H9 (cell line): Measurements from ENCODE around the gene ADCY1. TPM values are rescaled to one million over a fixed set of nuclear protein-coding genes. Genes with fewer than 3 reads are reported as not detected.

ENCODE experiments used
- DNase-seq: peaks from one replicate; pipeline ENCODE4 v3.0.0-alpha.2; 2017
- H2AFZ ChIP-seq: one replicate; pipeline ENCODE4 v1.6.1; 2013; ENCODE audit warnings: mild to moderate bottlenecking, low read length, control low read depth, moderate library complexity
- H2AK5ac ChIP-seq: 2 replicates; pipeline ENCODE4 v1.6.1; 2013; ENCODE audit warnings: low read length, control low read depth, mixed read lengths; ENCODE audit not compliant: insufficient read length
- H2BK120ac ChIP-seq: one replicate; pipeline ENCODE4 v1.6.1; 2013; ENCODE audit warnings: low read depth, mild to moderate bottlenecking, low read length, control low read depth, inconsistent platforms; ENCODE audit not compliant: poor library complexity, severe bottlenecking
- H2BK12ac ChIP-seq: 2 replicates; pipeline ENCODE4 v1.6.1; 2013; ENCODE audit warnings: low read length, control low read depth, mixed read lengths, low read depth; ENCODE audit not compliant: insufficient read length
- H2BK15ac ChIP-seq: 2 replicates; pipeline ENCODE4 v1.6.1; 2013; ENCODE audit warnings: low read depth, low read length, control low read depth
- H2BK20ac ChIP-seq: one replicate; pipeline ENCODE4 v1.6.1; 2013; ENCODE audit warnings: low read depth, mild to moderate bottlenecking, low read length, control low read depth, inconsistent platforms; ENCODE audit not compliant: poor library complexity, severe bottlenecking
- H2BK5ac ChIP-seq: 2 replicates; pipeline ENCODE4 v1.6.1; 2013; ENCODE audit warnings: low read length, control low read depth, mixed read lengths; ENCODE audit not compliant: insufficient read length
- H3K14ac ChIP-seq: 2 replicates; pipeline ENCODE4 v1.6.1; 2013; ENCODE audit warnings: low read length, control low read depth; ENCODE audit not compliant: insufficient read depth
- H3K18ac ChIP-seq: 2 replicates; pipeline ENCODE4 v1.6.1; 2013; ENCODE audit warnings: low read depth, mild to moderate bottlenecking, mixed read lengths, low read length, control low read depth; ENCODE audit not compliant: insufficient read length
- H3K23ac ChIP-seq: 2 replicates; pipeline ENCODE4 v1.6.1; 2013; ENCODE audit warnings: low read length, control low read depth, mixed read lengths, low read depth; ENCODE audit not compliant: insufficient read length
- H3K23me2 ChIP-seq: 2 replicates; pipeline ENCODE4 v1.6.1; 2013; ENCODE audit warnings: low read depth, mild to moderate bottlenecking, mixed read lengths, low read length, control low read depth; ENCODE audit not compliant: insufficient read length, poor library complexity, severe bottlenecking
- H3K27ac ChIP-seq: 2 replicates; pipeline ENCODE4 v1.5.1; 2013; ENCODE audit warnings: low read length, control low read depth, mixed read lengths, low read depth; ENCODE audit not compliant: insufficient read length
- H3K27me3 ChIP-seq: 2 replicates; pipeline ENCODE4 v1.6.1; 2013; ENCODE audit warnings: low read length, control low read depth, inconsistent platforms; ENCODE audit not compliant: insufficient read depth
- H3K4ac ChIP-seq: 2 replicates; pipeline ENCODE4 v1.6.1; 2013; ENCODE audit warnings: low read depth, mild to moderate bottlenecking, control low read depth, inconsistent platforms, low read length, moderate library complexity
- H3K4me1 ChIP-seq: 2 replicates; pipeline ENCODE4 v1.6.1; 2013; ENCODE audit warnings: low read length, control low read depth, inconsistent platforms; ENCODE audit not compliant: insufficient read depth
- H3K4me2 ChIP-seq: 2 replicates; pipeline ENCODE4 v1.6.1; 2013; ENCODE audit warnings: low read length, control low read depth, mixed read lengths; ENCODE audit not compliant: insufficient read length, insufficient read depth
- H3K56ac ChIP-seq: 2 replicates; pipeline ENCODE4 v1.6.1; 2013; ENCODE audit warnings: low read depth, mild to moderate bottlenecking, mixed read lengths, low read length, control low read depth; ENCODE audit not compliant: insufficient read length
- H3K79me1 ChIP-seq: 2 replicates; pipeline ENCODE4 v1.6.1; 2013; ENCODE audit warnings: low read depth, mild to moderate bottlenecking, moderate library complexity, low read length, control low read depth, inconsistent platforms; ENCODE audit not compliant: insufficient read depth, poor library complexity, severe bottlenecking
- H3K79me2 ChIP-seq: 2 replicates; pipeline ENCODE4 v1.6.1; 2013; ENCODE audit warnings: low read length, control low read depth, inconsistent platforms; ENCODE audit not compliant: insufficient read depth
- H3K9ac ChIP-seq: 2 replicates; pipeline ENCODE4 v1.6.1; 2013; ENCODE audit warnings: low read length, control low read depth, mixed read lengths; ENCODE audit not compliant: insufficient read length; ENCODE audit errors: extremely low read depth
- H3K9me3 ChIP-seq: one replicate; pipeline ENCODE4 v1.6.1; 2013; ENCODE audit warnings: low read depth, low read length, inconsistent platforms; ENCODE audit not compliant: control insufficient read depth
- H3T11ph ChIP-seq: one replicate; pipeline ENCODE4 v1.6.1; 2013; ENCODE audit warnings: mild to moderate bottlenecking, low read length, control low read depth, inconsistent platforms
- H4K20me1 ChIP-seq: one replicate; pipeline ENCODE4 v1.6.1; 2013; ENCODE audit not compliant: control insufficient read depth, insufficient read length, insufficient read depth
- H4K5ac ChIP-seq: 2 replicates; pipeline ENCODE4 v1.6.1; 2013; ENCODE audit warnings: low read depth, mild to moderate bottlenecking, mixed read lengths, low read length, control low read depth; ENCODE audit not compliant: insufficient read length
- H4K8ac ChIP-seq: replicated peaks from 2 replicates; pipeline ENCODE4 v1.6.1; 2013; ENCODE audit warnings: low read length, control low read depth, mixed read lengths, low read depth; ENCODE audit not compliant: insufficient read length
- H4K91ac ChIP-seq: 2 replicates; pipeline ENCODE4 v1.6.1; 2013; ENCODE audit warnings: low read depth, mild to moderate bottlenecking, moderate library complexity, mixed read lengths, low read length, control low read depth; ENCODE audit not compliant: insufficient read length
- H3K27ac Mint-ChIP-seq, 3 experiments: 2 replicates in 2 of 3; 3 replicates in 1 of 3; pipeline ENCODE4 v1.8.0; 2020 to 2021; ENCODE audit warnings: mixed read lengths in 3 of 3, mild to moderate bottlenecking in 1 of 3, moderate library complexity in 1 of 3
- H3K27me3 Mint-ChIP-seq: 2 replicates; pipeline ENCODE4 v1.8.0; 2021; ENCODE audit warnings: low read depth, mild to moderate bottlenecking, moderate library complexity, mixed read lengths
- H3K36me3 Mint-ChIP-seq, 3 experiments: 2 replicates in 2 of 3; 3 replicates in 1 of 3; pipeline ENCODE4 v1.8.0; 2020 to 2021; ENCODE audit warnings: low read depth in 3 of 3, mixed read lengths in 3 of 3; ENCODE audit not compliant: insufficient read depth in 1 of 3
- H3K4me1 Mint-ChIP-seq, 2 experiments: 2 replicates each; pipeline ENCODE4 v1.8.0; 2020; ENCODE audit warnings: mixed read lengths in 2 of 2
- H3K4me3 Mint-ChIP-seq, 2 experiments: 2 replicates in 1 of 2; 3 replicates in 1 of 2; pipeline ENCODE4 v1.8.0; 2020 to 2021; ENCODE audit warnings: mild to moderate bottlenecking in 2 of 2, mixed read lengths in 2 of 2, moderate library complexity in 1 of 2
- H3K9me3 Mint-ChIP-seq, 2 experiments: 2 replicates in 1 of 2; 3 replicates in 1 of 2; pipeline ENCODE4 v1.8.0; 2020; ENCODE audit warnings: mild to moderate bottlenecking in 2 of 2, mixed read lengths in 2 of 2, moderate library complexity in 1 of 2
- WGBS: extraction: QIAGEN DNeasy Blood & Tissue Kit; methylation state at CpG from one replicate; pipeline ENCODE4 v1.1.7; 2013; ENCODE audit warnings: missing lambda C conversion rate, low lambda C conversion rate, mixed read lengths; ENCODE audit not compliant: insufficient read length; ENCODE audit errors: extremely low coverage; 5-methylcytosine and 5-hydroxymethylcytosine counted together
- total RNA-seq: library from RNA; stranded (reverse); gene quantifications from 2 replicates; pipeline ENCODE4 v1.2.1, GENCODE V29; 2021
- TF ChIP-seq, protein P1 (sequence below): fragments of 200-600 bp; sonication (generic); conservative IDR thresholded peaks from 3 replicates; pipeline ENCODE4 v1.8.0; 2021; ENCODE audit warnings: antibody characterized with exemption, mild to moderate bottlenecking

ADCY1 gene
- total RNA-seq, 1 experiment from 2014 or later: 21.6 TPM

DNA sequence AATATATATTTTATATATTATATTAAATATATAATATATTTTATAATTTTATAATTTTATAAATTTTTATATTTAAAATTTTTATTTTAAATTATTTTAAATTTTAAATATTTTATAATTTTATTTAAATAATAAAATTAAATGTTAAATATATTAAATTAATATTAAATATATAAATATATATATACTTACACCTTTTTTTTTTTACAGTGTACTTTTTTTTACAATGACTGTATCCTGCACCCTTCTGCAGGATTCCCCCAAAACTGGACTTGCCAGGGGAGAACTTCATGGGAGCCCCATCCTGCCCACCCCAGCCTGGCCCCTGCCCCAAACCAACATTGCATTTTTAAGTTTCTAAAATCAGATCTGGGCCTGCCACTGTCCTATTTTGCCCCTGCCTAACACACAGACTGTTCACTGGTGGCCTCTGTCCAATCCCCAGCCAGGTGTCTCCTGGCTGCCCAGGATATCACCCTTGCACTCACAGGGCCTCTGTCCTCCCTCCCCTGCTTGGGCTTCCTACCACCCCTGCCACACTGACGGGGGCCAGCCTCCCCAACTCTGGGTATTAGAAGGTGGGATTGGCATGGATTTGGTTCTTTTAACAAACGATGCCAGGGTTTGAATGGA lies 138.0 kb downstream of the ADCY1 start:
- Histone ChIP-seq H3K14ac (no peak overlapping the region), H2AK5ac (no peak overlapping the region)

More for the DNA sequence above, 138.0 kb downstream of the ADCY1 start:
- Histone ChIP-seq H3K4ac (no peak overlapping the region), H3K4me1 (no peaks in the 10 kb centered on the region), H2BK15ac (no peak overlapping the region), H2BK20ac (no peak overlapping the region), H3K23ac (no peak overlapping the region), H3K27ac (no peak overlapping the region), H3K9ac (no peak overlapping the region), H3T11ph (no peak overlapping the region), H4K20me1 (no peaks in the 10 kb centered on the region), H2BK120ac (no peak overlapping the region), H3K79me1 (no peaks in the 10 kb centered on the region), H4K91ac (no peak overlapping the region), H3K4me2 (no peak overlapping the region), H2BK12ac (no peak overlapping the region), H4K5ac (no peak overlapping the region), H2AFZ (no peak overlapping the region), H3K23me2 (no peaks in the 10 kb centered on the region), H3K27me3 (no peaks in the 10 kb centered on the region), H3K18ac (no peak overlapping the region), H3K79me2 (no peaks in the 10 kb centered on the region), H3K9me3 (no peaks in the 10 kb centered on the region), H4K8ac (no peak overlapping the region), H2BK5ac (no peak overlapping the region), H3K56ac (no peak overlapping the region)
- TF ChIP-seq, protein P1, sequence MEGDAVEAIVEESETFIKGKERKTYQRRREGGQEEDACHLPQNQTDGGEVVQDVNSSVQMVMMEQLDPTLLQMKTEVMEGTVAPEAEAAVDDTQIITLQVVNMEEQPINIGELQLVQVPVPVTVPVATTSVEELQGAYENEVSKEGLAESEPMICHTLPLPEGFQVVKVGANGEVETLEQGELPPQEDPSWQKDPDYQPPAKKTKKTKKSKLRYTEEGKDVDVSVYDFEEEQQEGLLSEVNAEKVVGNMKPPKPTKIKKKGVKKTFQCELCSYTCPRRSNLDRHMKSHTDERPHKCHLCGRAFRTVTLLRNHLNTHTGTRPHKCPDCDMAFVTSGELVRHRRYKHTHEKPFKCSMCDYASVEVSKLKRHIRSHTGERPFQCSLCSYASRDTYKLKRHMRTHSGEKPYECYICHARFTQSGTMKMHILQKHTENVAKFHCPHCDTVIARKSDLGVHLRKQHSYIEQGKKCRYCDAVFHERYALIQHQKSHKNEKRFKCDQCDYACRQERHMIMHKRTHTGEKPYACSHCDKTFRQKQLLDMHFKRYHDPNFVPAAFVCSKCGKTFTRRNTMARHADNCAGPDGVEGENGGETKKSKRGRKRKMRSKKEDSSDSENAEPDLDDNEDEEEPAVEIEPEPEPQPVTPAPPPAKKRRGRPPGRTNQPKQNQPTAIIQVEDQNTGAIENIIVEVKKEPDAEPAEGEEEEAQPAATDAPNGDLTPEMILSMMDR: no peak
- Mint-ChIP-seq H3K9me3 (no peaks in the 10 kb centered on the region), H3K36me3 (peaks cover 3 to 7% (median 4%) of the 10 kb centered on the region in 3 experiments; a peak in 3 of 7 replicates), H3K4me1 (no peaks in the 10 kb centered on the region), H3K27ac (peak overlapping the region in 1 of 3 experiments; percentile 3; a peak in 1 of 7 replicates), H3K4me3 (no peak overlapping the region), H3K27me3 (no peaks in the 10 kb centered on the region)
- peak; percentile 17 for DNase-seq
- WGBS: no CpG with 5 or more reads among the region's 2 CpGs
